ENCODE data around the gene ALS2. TPM values are rescaled to one million over a fixed set of nuclear protein-coding genes. Genes with fewer than 3 reads are reported as not detected.

The ALS2 gene
- total and polyA plus RNA-seq, 4 donors: 8.2 to 35.3 (median 15.0) TPM

- Histone ChIP-seq H3K9ac (ENCODE audit: low read depth in 1 of 2, low read length in 2 of 2) (no peak overlapping the region), H3K36me3 (ENCODE audit: control insufficient read depth in 4 of 4, insufficient read depth in 3 of 4, low read depth in 1 of 4, low read length in 3 of 4) (peaks cover 7 to 58% (median 53%) of the 10 kb centered on the region in 4 donors), H3K27ac (ENCODE audit: low read depth in 1 of 2, low read length in 2 of 2) (no peak overlapping the region), H3K9me3 (ENCODE audit: control insufficient read depth in 4 of 4, low read length in 3 of 4) (no peaks in the 10 kb centered on the region), H3K4me3 (ENCODE audit: low read depth in 1 of 3, low read length in 3 of 3) (no peak overlapping the region), H3K27me3 (ENCODE audit: control insufficient read depth in 4 of 4, insufficient read depth in 4 of 4, low read length in 3 of 4) (no peaks in the 10 kb centered on the region), H3K4me1 (ENCODE audit: control insufficient read depth in 4 of 4, insufficient read depth in 4 of 4, low read length in 3 of 4) (peaks cover 0 to 2% (median 0%) of the 10 kb centered on the region in 4 donors)
- no peak for DNase-seq (ENCODE audit: low spot score)
- TF ChIP-seq SP1 (IDR thresholded peaks at IDR 0.05): no peak
- no peak for TF ChIP-seq RXRA (IDR thresholded peaks at IDR 0.05)
- TF ChIP-seq REST (IDR thresholded peaks at IDR 0.05): no peak
- TF ChIP-seq HNF4A (conservative IDR thresholded peaks at IDR 0.05): no peak
- no peak for TF ChIP-seq GABPA (IDR thresholded peaks at IDR 0.05 in 1 of 2, conservative IDR thresholded peaks at IDR 0.05 in 1 of 2)
- no peak for TF ChIP-seq YY1 (IDR thresholded peaks at IDR 0.05)
- TF ChIP-seq FOXA2 (IDR thresholded peaks at IDR 0.05): no peak
- no peak for TF ChIP-seq HNF4G (IDR thresholded peaks at IDR 0.05)
- no peak for TF ChIP-seq RAD21 (IDR thresholded peaks at IDR 0.05)
- TF ChIP-seq JUND (IDR thresholded peaks at IDR 0.05): no peak
- TF ChIP-seq TAF1 (conservative IDR thresholded peaks at IDR 0.05): no peak
- TF ChIP-seq EGR1 (IDR thresholded peaks at IDR 0.05; ENCODE audit: low read depth in 2 of 2): no peak
- no peak for TF ChIP-seq CTCF (IDR thresholded peaks at IDR 0.05; ENCODE audit: low read depth, low read length, missing input control)
- no peak for TF ChIP-seq NR2F2 (IDR thresholded peaks at IDR 0.05)
- TF ChIP-seq, protein P1, sequence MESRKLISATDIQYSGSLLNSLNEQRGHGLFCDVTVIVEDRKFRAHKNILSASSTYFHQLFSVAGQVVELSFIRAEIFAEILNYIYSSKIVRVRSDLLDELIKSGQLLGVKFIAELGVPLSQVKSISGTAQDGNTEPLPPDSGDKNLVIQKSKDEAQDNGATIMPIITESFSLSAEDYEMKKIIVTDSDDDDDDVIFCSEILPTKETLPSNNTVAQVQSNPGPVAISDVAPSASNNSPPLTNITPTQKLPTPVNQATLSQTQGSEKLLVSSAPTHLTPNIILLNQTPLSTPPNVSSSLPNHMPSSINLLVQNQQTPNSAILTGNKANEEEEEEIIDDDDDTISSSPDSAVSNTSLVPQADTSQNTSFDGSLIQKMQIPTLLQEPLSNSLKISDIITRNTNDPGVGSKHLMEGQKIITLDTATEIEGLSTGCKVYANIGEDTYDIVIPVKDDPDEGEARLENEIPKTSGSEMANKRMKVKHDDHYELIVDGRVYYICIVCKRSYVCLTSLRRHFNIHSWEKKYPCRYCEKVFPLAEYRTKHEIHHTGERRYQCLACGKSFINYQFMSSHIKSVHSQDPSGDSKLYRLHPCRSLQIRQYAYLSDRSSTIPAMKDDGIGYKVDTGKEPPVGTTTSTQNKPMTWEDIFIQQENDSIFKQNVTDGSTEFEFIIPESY (IDR thresholded peaks at IDR 0.05): no peak
- TF ChIP-seq, protein P2, sequence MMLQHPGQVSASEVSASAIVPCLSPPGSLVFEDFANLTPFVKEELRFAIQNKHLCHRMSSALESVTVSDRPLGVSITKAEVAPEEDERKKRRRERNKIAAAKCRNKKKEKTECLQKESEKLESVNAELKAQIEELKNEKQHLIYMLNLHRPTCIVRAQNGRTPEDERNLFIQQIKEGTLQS (IDR thresholded peaks at IDR 0.05): no peak
- no peak for TF ChIP-seq FOXA1 (IDR thresholded peaks at IDR 0.05)
- TF ChIP-seq, protein P3, sequence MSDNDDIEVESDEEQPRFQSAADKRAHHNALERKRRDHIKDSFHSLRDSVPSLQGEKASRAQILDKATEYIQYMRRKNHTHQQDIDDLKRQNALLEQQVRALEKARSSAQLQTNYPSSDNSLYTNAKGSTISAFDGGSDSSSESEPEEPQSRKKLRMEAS (IDR thresholded peaks at IDR 0.05): no peak
- WGBS: 94% methylated on average over 5 of the region's 5 CpGs
Measured at GRCh38 chr2:201704536-201704935, 76.2 kb downstream of the ALS2 start.
